ENCODE data around the gene DENND2A.

The DENND2A gene

GRCh38 chr7:140476698-140477261, 163.8 kb downstream of the DENND2A start:
- Histone ChIP-seq H3K9me3 (ENCODE audit: low read length) (no peaks in the 10 kb centered on the region), H3K9me2 (ENCODE audit: low read depth, low read length) (no peaks in the 10 kb centered on the region), H3K4me1 (ENCODE audit: insufficient read depth, low read length, severe bottlenecking) (peaks cover 26% of the 10 kb centered on the region), H3K9ac (ENCODE audit: low read length) (no peak overlapping the region; the same call in 1 of the 2 replicates), H3K27me3 (ENCODE audit: insufficient read depth, low read length) (no peaks in the 10 kb centered on the region), H3K36me3 (ENCODE audit: insufficient read depth, low read length) (peaks cover 3% of the 10 kb centered on the region; the same call in 1 of the 2 replicates), H4K20me1 (ENCODE audit: insufficient read depth, low read length) (peaks cover 6% of the 10 kb centered on the region), H3K4me2 (ENCODE audit: low read length) (peak overlapping the region; percentile 74), H3K27ac (ENCODE audit: low read depth, low read length, poor library complexity, severe bottlenecking) (no peak overlapping the region), H3K4me3 (ENCODE audit: low read depth, low read length, poor library complexity, severe bottlenecking) (peak overlapping the region; percentile 75), H2AFZ (ENCODE audit: low read length) (no peak overlapping the region), H3K79me2 (ENCODE audit: insufficient read depth, low read length) (peaks cover 57% of the 10 kb centered on the region), H3F3A (ENCODE audit: insufficient read depth, low read length) (no peaks in the 10 kb centered on the region)
- no peak for TF ChIP-seq EZH2 (IDR thresholded peaks at IDR 0.05; ENCODE audit: borderline replicate concordance, low read length)

- H3K9ac ChIP-seq (ENCODE audit: low read length), result no peak overlapping the region
- peaks cover 6% of the 10 kb centered on the region for H4K20me1 ChIP-seq (ENCODE audit: insufficient read depth, low read length)
- TF ChIP-seq CTCF (IDR thresholded peaks at IDR 0.05; ENCODE audit: low read length) (peak; percentile 81), EZH2 (IDR thresholded peaks at IDR 0.05; ENCODE audit: borderline replicate concordance, low read length) (no peak)
Measured at GRCh38 chr7:140475747-140476333, 164.8 kb downstream of the DENND2A start.

More at GRCh38 chr7:140475747-140476333, 164.8 kb downstream of the DENND2A start:
- H3K27me3 ChIP-seq (ENCODE audit: insufficient read depth, low read length), result no peaks in the 10 kb centered on the region
- H3K36me3 ChIP-seq (ENCODE audit: insufficient read depth, low read length), result peaks cover 10% of the 10 kb centered on the region; the same call in 1 of the 2 replicates
- no peak overlapping the region for H3K27ac ChIP-seq (ENCODE audit: low read depth, low read length, poor library complexity, severe bottlenecking)
- H2AFZ ChIP-seq (ENCODE audit: low read length), result no peak overlapping the region
- H3K79me2 ChIP-seq (ENCODE audit: insufficient read depth, low read length), result peaks cover 61% of the 10 kb centered on the region
- H3K4me3 ChIP-seq (ENCODE audit: low read depth, low read length, poor library complexity, severe bottlenecking), result no peak overlapping the region
- no peaks in the 10 kb centered on the region for H3K9me3 ChIP-seq (ENCODE audit: low read length)
- no peaks in the 10 kb centered on the region for H3K9me2 ChIP-seq (ENCODE audit: low read depth, low read length)
- H3F3A ChIP-seq (ENCODE audit: insufficient read depth, low read length), result no peaks in the 10 kb centered on the region
- peaks cover 26% of the 10 kb centered on the region for H3K4me1 ChIP-seq (ENCODE audit: insufficient read depth, low read length, severe bottlenecking)
- no peak overlapping the region for H3K4me2 ChIP-seq (ENCODE audit: low read length)

Measured in OCI-LY1 (cell line).